NCI-H2227 (cell line): ENCODE data around the gene WDR11.

Experiments
- DNase-seq: peaks from one replicate; lab custom pipeline; 2025; ENCODE audit not compliant: unreplicated experiment; lab: John Stamatoyannopoulos, UW

Gene WDR11, protein sequence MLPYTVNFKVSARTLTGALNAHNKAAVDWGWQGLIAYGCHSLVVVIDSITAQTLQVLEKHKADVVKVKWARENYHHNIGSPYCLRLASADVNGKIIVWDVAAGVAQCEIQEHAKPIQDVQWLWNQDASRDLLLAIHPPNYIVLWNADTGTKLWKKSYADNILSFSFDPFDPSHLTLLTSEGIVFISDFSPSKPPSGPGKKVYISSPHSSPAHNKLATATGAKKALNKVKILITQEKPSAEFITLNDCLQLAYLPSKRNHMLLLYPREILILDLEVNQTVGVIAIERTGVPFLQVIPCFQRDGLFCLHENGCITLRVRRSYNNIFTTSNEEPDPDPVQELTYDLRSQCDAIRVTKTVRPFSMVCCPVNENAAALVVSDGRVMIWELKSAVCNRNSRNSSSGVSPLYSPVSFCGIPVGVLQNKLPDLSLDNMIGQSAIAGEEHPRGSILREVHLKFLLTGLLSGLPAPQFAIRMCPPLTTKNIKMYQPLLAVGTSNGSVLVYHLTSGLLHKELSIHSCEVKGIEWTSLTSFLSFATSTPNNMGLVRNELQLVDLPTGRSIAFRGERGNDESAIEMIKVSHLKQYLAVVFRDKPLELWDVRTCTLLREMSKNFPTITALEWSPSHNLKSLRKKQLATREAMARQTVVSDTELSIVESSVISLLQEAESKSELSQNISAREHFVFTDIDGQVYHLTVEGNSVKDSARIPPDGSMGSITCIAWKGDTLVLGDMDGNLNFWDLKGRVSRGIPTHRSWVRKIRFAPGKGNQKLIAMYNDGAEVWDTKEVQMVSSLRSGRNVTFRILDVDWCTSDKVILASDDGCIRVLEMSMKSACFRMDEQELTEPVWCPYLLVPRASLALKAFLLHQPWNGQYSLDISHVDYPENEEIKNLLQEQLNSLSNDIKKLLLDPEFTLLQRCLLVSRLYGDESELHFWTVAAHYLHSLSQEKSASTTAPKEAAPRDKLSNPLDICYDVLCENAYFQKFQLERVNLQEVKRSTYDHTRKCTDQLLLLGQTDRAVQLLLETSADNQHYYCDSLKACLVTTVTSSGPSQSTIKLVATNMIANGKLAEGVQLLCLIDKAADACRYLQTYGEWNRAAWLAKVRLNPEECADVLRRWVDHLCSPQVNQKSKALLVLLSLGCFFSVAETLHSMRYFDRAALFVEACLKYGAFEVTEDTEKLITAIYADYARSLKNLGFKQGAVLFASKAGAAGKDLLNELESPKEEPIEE

DNA sequence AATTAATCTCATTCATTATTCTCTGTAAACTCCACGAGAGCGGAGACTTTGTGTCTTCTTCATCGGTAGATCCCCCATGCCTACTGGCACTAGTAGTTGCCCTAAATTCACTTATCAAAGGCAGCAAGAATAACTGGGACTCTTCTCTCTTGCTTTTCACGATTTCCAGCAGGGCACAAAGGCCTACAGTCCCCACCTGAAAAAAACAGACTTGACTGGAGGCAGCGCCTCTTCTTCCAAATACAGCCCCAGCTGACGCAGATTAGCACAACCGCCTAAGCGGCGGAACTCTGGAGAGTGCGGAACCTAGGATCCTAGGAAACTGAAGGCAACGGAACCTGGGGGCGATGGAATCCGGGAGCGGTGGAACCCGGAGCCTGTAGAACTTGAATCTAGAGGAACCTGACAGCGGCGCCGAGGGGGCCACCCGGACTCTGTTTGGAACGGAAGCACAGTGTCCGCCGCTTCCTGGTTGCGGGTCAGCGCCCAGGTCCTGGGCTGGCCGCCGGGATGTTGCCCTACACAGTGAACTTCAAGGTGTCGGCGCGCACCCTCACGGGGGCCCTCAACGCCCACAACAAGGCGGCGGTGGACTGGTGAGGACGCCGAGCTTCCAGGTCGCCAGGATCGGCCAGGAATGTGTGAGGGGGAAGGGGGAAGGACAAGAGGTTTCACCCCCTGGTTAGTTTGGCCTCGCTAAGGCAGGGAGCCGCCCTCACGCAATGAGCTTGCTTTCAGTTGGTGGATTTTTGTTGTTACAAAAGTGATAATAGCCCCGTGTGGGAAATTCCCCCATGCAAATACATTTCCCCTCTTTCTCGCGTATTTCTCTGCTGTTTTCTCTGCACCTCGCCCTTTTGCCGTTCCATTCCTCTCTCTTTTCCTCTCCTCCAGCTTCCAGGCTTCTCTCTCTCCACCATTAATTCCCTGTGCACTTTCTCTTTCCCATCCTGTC lies at the start of gene WDR11:
Gene WDR11 (plus strand): TSS at position 452 of the 955 bp plus-strand sequence. CDS start 59 bp downstream, at position 511.
- DNase-seq, result peak; percentile 91

DNA sequence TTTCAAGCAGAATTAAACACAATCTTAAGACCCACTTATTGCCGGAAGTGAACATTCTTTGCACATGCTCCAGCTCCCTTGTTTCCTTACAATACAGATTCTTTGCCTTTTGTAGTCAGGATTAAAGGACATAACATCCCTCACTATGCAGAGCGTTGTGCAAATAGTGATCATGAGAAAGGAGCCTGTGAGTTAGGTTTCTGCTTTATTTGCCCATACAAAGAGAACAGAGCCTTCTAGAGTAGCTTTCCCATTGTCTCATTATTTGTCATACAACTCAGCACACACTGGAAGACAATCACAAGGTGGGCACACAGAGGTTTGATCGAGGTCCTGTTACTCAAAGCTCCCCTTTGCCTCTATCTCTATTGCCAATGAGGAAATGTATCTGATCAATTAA lies 48.2 kb upstream of the WDR11 start:
- DNase-seq, result no peak

DNA sequence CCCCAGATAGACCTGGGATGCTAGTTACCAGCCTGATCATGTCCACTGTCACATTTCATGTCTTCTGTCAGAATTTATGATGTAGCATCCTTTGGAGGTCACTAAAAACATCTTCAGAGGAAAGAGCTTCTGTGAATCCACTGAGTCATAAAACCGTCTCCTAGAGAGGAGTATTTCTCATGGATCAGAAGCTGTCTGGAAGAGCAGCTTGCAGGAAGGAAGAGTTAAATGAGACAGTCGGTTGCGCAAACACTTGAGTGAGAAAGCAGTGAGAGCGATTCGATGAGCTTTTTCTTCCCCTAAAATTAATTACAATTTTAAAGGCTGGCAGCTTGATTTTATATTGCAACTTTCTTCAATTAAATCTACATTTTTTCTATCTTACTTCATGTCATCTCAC lies 47.2 kb upstream of the WDR11 start:
- DNase-seq, result no peak

DNA sequence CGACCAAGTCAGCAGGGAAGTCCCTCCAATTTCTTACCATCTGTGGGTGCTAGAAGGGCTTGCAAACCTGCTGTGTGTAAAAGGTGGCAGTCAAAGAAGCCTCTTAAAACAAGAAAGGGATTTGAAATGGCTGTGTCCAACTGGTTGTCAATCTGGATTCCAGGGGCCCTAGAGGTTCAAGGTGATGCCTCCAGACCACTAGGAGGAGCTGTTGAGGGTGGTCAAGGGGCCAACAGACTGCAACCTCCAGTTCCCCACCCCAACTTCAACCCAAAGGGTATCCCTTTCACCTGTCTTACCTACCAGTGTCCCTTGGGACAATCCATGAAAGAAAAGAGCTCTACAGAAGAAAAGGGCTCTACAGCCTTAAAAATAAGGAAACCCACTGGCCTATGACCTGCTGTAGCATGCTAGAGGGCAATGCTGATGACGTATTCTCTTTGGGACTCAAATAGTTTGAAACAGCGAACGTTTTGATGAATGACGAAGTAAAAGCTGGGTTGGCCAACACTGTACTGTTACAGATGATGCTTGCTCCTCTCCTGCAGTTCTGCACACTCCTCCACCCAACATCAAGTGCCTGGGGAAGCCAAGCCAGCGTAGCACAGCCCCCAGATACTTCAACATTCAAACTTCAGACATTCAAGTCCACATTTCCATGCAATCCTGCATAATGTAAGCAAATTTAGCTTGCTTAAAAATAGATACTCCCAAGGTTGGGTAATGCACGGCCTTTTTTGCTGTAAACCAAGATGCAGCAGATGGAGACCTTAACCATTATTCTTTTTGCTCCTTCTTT lies 45.9 kb upstream of the WDR11 start:
- no peak for DNase-seq

DNA sequence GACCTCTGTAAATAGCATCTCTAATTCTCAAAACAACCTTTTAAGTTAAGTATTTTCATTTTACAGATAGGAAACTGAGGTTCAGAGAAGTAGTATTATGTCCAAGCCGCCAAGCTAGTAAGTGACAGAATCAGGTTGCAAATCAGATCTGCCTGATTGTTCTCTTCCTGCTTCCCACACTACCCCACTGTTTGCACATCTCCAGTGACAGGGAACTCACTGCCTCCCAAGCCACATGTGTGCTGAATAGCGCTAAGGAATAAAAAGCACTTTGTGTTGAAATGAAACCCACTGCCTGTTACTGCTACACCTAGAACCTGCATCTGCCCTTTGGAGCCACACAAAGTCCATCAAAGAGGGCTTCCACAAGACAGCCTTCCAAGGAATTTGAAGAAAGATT lies 45.1 kb upstream of the WDR11 start:
- no peak for DNase-seq

DNA sequence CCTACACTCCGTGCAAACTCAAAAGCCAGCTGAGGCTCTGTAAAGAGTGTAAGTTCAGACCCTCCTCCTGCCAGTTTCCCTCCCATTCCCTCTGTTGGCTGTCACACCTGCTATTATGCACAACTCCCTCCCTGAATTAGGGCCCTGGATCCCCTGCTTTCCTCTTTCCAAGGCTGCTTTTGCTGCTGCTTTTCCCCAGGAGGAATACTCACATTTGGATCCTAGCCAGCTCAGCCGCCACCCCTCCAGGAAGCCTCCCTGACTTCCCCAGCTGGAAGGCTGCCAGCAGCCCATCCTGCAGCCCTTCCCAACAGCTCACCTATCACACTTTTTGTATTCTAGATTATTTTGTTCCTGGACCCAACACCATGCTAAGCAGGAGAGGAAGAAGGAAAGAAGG lies 40.9 kb upstream of the WDR11 start:
- peak; percentile 30 for DNase-seq

DNA sequence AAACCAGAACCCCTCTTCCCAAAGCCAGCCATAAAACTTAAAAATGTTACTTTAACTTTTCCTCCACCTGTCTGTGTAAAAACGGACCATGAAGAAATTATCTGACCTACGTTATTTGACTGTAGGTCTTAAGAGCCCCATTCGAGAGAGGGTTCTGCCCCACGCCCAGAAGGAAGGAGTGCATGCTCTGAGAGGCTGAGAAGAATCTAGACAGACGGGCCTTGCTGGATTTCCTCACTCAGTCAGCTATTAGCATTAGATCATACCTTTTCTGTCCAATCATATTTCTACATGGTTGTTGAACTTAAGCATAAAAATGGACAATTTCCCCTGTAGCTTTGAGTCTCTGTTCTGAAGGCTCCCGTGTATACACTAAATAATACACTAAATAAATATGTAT lies 38.1 kb upstream of the WDR11 start:
- DNase-seq, result no peak

DNA sequence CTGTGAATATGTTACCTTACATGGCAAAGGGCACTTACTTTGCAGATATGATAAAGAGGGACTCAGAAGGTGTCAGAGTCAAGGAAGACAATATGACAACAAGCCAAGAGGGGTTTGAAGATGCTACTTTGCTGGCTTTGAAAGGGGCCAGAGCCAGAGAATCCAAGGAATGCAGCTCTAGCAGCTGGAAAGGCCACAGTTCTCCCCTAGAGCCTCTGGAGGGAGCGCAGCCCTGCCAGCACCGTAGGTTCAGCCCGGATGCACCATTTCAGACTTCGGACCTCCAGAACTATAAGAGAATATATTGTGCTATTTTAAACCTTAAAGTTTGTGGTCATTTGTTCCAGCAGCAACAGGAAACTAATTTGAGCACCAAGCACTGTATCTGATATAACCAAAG lies 32.9 kb upstream of the WDR11 start:
- DNase-seq, result no peak

DNA sequence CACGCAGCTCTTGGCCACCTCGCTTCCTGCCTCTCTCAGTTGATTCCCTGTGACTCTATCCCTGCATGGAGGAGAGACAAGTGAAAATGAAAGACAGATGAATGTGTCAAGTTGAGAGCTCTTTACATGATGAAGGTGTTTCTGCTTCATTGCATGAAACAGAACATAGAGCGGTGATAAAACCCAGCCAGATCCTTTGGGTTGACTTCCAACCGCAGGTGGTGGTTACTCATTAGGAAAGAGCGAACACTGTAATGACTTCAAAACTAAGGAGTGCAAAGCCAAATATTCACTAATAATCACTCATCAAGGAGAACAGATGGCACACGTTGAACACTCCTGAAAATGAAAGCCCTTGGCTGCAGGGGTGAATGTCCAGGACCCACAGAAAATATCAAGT lies 31.8 kb upstream of the WDR11 start:
- peak; percentile 33 for DNase-seq

DNA sequence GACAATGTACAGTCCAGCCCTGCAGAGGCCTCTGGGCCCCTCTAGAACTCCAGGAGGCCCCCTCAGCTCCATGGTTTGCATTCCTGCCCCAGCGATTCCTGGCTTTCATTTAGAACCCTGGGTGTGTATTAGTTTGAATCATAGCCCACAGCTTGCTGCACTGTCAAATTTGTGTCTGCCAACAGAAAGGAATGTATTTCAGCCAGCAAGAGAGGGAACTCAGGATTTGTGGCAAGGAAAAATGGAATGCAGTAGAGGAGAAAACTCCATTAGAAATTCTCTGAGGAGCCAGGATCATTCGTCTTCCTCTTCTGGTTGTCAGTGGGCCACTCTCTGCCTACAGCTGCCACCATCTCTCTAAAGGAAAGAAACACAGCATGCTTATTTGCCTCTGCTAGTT lies 27.9 kb upstream of the WDR11 start:
- no peak for DNase-seq

DNA sequence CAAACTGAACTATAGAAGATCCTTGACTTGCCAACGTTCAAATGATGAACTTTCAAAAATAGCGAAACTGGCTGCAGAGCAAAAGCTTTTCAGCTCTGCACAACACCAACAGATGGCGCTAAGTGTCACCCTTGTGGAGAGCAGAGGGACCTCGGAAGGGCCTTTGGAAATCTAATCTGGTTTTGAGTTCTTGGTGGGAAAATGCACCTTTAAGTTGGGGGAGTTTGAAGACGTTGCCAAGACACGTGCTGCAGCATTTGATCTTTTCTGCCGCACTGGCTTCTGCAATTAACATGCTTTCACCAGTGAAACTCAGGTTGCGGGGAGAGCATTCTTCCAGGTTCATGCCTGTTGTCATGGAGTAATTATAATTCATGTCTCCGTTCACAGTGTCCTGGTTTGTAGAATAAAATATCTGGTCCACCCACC lies 26.3 kb upstream of the WDR11 start:
- peak; percentile 95 for DNase-seq

DNA sequence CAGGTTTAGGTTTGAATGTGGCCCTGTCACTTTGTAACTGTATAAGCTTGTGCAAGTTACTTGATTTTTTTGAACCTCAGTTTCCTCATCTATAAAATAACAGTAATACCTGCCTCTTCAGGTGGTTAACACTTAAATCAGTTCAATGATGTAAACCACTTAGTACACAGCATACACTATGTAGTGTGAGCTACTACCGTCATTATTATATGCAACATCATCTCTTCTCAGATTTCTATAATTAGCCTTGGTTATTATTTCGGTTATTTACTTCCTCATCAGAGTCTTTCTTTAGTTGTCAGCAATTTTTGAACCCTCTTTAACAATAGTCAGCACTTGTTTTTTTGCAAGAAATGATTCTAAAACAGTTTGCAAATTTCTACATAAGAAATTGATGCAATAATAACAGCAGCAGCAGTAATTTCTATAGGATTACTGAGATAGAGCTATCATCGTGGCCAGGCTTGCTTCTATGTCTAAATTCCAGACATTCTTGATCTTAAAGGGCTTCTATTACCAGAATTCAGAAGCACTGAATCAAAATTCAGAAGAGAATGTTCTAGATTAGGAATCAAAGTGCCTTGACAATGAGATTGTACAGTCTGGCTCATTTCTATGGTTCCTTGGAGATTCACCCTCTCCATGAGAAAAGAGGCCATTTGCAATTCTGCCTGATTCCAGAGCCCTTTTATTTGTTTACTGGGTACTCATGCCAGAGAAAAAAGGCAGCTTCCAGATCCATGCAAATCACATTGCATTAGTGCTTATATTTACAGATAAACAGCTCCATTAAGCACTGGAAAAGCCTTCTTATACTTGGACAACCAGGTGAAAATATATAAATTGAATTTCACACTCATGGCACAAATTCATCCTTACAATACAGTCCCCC lies 25.0 kb upstream of the WDR11 start:
- no peak for DNase-seq

DNA sequence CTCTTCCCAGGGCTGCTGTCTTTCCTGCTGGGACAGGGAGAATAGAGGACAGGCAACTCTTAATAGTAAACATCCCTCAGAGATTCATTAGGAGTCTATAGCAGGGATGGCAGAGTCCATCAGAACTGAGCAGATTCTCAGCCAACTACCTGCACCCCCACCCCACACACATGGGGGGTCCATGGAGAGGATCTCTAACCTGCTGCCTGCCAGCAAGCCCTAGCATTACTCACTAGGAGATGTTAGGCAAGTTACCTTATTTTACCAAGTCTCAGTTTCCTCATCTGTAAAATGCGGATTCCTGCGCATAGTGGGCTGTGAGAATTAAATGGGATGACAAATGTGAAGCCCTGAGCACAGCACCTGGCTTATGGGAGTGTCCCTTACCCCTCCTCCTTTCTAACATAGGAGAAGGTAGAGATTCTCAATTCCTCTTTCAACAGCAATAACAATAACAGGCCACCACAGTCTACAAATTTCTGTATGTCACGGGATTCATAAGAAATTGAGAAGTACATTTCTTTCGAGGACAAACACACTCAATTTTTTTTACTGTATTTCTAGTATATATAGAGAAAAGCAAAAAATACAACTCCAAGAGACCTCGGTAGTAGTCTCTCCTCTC lies 23.8 kb upstream of the WDR11 start:
- no peak for DNase-seq

DNA sequence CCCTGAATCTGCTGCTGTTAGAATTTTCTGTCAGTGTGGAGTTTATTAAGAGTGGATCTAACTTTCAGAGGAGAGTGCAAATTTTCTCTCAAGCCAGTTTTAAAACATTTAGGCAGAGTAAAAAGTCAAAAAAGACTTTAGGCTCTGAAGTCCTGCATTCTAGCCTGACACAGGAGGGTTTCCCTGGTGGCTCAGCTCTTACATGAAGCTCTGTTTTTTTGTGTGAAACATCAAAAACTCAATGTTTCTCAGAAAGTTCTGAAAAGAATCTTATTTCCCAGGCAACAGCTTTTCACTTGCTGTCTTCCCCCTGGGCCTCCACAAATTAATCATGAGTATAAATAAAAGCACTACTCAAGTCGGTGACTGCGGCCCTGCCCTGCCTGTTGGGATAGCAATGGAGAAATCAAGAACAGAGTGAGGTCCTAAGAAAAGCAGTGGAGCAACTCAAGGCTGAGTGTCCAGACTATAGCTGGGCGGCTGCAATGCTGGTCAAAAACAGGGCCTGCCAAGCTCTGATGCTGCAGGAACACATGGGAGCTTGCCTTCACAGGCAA lies 22.3 kb upstream of the WDR11 start:
- no peak for DNase-seq

DNA sequence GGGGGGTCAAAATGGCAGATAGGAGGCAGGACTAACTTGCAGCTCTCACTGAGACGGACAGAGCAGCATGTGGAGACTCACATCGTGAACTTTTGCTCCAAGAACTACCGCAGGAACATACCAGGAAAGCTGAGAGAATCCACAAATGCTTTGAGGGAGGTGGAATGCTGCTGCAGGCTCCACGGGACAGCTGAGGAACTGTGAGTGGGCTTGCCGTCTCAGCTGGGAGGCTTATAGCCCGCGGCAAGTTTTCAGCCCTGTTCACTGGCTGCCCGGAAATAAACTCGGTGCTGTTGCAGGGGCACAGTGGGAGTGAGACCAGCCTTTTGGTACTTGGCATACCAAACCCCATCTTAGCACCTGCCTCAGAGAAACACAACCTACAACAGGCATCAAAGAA lies 19.1 kb upstream of the WDR11 start:
- no peak for DNase-seq

DNA sequence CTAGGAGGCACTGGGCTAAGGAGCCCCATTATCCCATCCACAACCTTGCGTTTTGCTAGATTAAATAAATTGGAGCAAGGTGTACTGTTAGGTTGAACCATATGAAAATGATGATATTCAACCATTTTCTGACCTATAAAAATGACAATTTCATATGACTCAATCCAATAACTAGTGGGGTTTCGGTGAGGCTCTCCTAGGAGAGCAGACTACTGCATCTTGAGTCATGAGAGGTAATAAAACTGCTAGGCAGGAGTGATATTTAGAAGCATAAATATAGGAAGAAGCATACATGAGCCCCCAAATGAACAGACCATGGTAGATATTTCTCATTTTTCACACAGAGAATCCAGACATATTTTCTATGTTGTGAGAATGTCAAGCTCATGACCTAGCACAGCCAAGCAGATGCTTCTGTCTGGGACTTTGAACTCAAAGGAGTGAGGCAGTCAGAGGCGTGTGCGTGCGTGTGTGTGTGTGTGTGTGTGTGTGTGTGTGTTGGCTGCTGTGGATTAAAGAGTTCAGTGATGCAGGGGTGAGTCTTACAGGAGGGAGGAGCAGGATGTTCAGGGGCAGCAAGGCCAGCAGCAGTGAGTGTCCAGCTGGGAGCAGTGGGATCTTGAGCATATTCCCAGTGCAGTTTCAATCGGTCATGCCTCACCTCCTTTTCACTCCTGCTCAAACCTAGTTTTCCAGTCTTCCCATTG lies 17.8 kb upstream of the WDR11 start:
- no peak for DNase-seq

DNA sequence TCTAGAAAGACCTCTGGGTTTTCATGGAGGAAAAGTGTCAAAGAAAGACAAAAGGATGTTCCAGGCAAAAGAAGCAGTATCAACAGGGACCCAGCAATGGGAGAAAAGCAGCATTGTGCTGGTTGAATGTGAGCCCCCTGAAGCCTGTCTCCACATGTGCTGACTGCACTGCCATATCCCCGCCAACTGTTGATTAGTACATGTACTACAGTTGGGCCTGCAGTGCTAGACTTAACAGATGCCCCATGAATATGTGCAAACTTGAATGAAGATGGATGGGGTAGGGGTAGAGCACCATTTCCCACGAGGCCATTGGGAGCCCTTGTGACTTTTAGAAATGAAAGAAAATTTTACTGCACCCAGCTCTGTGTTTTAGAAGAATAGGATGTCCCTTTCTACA lies 15.6 kb upstream of the WDR11 start:
- DNase-seq, result no peak
